ENCODE results near the gene KDM4B. TPM values are rescaled to one million over a fixed set of nuclear protein-coding genes. Genes with fewer than 3 reads are reported as not detected.

Gene KDM4B
- total RNA-seq, 1 donor from 2014 or later: 46.0 TPM

DNA sequence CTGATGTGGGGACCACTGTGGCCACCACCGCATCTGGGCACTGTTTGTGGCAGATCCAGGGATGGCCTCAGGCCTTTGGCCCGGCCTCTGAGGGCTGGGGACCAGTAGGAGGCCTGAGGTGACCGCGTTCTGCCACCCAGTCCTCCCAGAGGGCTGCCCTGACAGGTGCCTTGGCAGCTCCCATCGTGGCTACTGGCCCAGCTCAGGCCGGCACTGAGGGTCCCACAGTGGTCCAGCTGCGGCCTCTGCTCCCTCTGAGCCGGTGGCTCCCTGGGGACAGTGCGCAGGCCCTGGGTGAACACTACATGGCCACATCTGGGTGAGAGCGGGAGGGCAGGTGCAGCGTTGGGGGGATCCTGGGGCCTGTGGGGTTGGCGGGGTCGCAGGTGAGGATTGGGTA is 61.9 kb downstream of the KDM4B start:
- Histone ChIP-seq H3K27ac (no peak overlapping the region), H3K4me1 (peaks cover 0 to 7% of the 10 kb centered on the region in 2 donors), H3K4me3 (no peak overlapping the region), H3K9me3 (no peaks in the 10 kb centered on the region), H3K36me3 (peaks cover 21 to 22% of the 10 kb centered on the region in 2 donors), H3K27me3 (no peaks in the 10 kb centered on the region)
- no peak for DNase-seq (ENCODE audit: low spot score in 2 of 2)
- intact Hi-C loops (cut with DNase I): loop anchor here (1.0 to 5.0 kb wide), 5 partner anchors 62 to 220 kb away; partner anchors contain the start of gene KDM4B
- TF ChIP-seq, protein P1, sequence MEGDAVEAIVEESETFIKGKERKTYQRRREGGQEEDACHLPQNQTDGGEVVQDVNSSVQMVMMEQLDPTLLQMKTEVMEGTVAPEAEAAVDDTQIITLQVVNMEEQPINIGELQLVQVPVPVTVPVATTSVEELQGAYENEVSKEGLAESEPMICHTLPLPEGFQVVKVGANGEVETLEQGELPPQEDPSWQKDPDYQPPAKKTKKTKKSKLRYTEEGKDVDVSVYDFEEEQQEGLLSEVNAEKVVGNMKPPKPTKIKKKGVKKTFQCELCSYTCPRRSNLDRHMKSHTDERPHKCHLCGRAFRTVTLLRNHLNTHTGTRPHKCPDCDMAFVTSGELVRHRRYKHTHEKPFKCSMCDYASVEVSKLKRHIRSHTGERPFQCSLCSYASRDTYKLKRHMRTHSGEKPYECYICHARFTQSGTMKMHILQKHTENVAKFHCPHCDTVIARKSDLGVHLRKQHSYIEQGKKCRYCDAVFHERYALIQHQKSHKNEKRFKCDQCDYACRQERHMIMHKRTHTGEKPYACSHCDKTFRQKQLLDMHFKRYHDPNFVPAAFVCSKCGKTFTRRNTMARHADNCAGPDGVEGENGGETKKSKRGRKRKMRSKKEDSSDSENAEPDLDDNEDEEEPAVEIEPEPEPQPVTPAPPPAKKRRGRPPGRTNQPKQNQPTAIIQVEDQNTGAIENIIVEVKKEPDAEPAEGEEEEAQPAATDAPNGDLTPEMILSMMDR (IDR thresholded peaks at IDR 0.05): no peak

DNA sequence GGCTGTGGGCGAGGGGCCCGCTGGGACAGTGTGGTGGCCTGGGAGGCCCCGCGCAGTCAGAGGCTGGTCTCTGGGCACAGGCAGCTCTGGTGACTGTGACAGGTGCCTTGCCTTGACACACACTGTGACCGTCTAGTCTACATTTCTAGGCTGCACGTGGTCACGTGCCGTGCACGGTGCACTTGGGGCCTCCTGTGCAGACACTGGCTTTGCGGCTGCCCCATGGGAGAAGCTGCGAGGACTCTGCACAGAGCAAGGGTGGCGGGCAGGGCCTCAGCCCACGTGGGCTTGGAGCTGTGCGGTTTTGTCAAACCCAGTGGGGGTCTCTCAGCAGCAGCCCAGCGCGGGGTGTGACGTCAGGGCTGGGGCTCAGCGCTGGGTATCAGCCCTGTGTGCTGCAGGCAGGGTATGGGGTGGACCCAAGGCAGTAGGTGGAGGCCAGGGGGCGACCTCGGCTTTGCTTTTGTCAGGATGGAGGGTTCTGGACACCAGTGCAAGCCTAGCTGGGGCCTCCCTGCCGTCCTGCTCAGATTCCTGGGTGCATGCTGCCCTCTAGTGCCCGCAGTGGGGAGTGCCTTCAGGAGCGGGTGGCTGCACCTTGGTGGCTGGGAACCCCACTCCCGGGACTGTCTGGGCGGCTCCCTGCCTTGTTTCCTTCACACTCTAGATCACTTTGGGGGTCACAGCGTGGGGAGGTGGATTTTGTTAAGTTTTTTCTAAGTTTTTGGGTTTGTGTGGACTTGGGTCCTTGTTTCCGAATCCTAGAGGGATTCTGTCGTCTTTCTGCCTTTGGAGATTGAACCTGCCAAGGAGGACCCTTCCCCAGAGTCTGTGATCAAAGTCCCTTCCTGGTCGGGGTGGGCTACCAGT is 62.6 kb downstream of the KDM4B start:
- peaks cover 0 to 7% of the 10 kb centered on the region in 2 donors for H3K4me1 ChIP-seq
- TF ChIP-seq, protein P1 (IDR thresholded peaks at IDR 0.05): peak; percentile 93 to 95 (median 94)
- H3K36me3 ChIP-seq: peaks cover 21 to 22% of the 10 kb centered on the region in 2 donors
- H3K4me3 ChIP-seq: no peak overlapping the region
- H3K9me3 ChIP-seq: no peaks in the 10 kb centered on the region
- intact Hi-C loops (cut with DNase I): loop anchor here (1.0 to 5.0 kb wide), 5 partner anchors 63 to 220 kb away; partner anchors contain the start of gene KDM4B
- H3K27ac ChIP-seq: no peak overlapping the region
- H3K27me3 ChIP-seq: no peaks in the 10 kb centered on the region
- DNase-seq (ENCODE audit: low spot score in 2 of 2): peak in 1 of 2 donors; percentile 90

DNA sequence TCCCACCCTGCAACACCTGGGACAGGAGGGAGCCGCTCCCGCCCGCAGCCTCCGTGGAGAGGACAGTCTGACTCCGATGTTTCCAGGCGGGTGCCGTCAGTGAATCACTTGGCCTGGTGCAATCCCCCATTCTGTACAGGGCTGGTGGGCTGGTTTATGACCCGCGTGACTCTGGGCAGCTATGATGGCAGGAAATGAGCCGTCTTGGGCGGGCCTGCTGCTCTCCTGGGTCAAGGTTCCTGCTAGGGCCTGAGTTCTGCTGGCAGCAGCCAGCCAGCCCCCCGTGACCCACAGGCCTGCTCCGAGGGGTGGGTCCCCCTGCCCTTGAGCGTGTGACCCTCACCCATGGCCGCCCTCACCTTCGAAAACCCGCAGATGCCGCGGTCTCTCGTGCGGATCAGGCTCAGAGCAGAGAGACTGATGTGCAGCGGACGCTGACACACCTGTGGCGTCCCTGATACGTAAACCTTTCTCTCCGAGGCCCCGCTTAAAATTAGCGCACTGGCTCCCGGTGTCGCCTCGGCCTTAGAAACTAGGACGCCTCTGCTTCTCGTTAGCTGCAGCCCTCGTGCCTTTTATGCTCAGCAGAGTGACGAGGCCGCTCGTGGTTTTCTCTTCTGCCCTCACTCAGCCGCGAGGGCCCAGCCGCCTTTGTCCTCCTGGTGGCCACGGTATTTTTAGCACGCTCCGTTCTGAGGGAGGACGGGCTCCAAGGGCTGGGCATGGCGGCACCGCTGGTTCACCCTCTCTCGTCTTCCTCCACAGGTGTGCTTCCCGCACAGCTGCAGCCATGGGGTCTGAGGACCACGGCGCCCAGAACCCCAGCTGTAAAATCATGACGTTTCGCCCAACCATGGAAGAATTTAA is 63.4 kb downstream of the KDM4B start:
- DNase-seq (ENCODE audit: low spot score in 2 of 2): no peak
- intact Hi-C loops (cut with DNase I): loop anchor here (5.0 kb wide), 2 partner anchors 120 to 180 kb away; no protein-coding TSS in a partner anchor
- no peak overlapping the region for H3K27ac ChIP-seq
- H3K4me3 ChIP-seq: no peak overlapping the region
- TF ChIP-seq, protein P1 (IDR thresholded peaks at IDR 0.05): no peak
- no peaks in the 10 kb centered on the region for H3K9me3 ChIP-seq
- H3K27me3 ChIP-seq: no peaks in the 10 kb centered on the region
- peaks cover 0 to 3% of the 10 kb centered on the region in 2 donors for H3K4me1 ChIP-seq
- H3K36me3 ChIP-seq: peaks cover 21 to 22% of the 10 kb centered on the region in 2 donors

DNA sequence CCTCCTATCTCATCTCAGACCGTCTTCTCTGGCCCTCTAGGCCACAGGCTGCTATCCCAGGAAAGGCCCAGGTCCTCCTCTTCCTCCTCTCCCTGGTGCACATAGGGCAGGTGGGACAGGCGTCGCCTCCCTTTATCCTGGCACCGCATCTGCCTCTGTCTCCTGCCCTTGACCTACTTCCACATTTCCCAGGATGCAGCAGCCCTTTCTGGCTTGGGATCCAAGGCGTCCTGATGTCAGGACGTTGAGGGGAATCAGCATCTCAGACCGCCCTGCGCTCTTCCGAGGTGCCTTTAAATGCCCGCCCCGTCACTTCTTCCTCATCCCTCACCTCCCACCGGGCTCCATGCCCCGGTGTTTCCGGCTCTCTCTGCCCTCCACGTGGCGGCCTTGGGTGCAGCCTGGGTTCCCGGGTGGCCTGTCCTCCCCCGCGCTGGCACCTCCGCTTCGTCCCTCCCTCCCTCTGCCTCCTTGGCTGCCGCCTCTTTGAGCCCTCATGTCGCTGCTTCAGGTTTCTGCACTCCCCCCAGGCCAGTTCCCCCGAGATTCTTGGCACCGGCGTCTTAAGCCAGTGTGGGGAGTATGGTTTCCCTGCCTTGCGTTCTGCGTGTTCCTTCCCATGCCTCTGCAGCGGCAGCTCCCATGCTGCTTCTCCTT is 66.3 kb downstream of the KDM4B start:
- peaks cover 0 to 3% of the 10 kb centered on the region in 2 donors for H3K4me1 ChIP-seq

More for the DNA sequence above, 66.3 kb downstream of the KDM4B start:
- Histone ChIP-seq H3K27me3 (no peaks in the 10 kb centered on the region), H3K4me3 (no peak overlapping the region), H3K36me3 (peaks cover 28 to 29% of the 10 kb centered on the region in 2 donors), H3K9me3 (no peaks in the 10 kb centered on the region), H3K27ac (no peak overlapping the region)
- intact Hi-C loops (cut with DNase I): no loop called here
- TF ChIP-seq, protein P1 (IDR thresholded peaks at IDR 0.05): no peak
- no peak for DNase-seq (ENCODE audit: low spot score in 2 of 2)
